Posterior cingulate gyrus (tissue), 11 donors: Measurements from ENCODE around the gene RFWD3.

Experiments used
- DNase-seq, 10 donors: peaks; one replicate each; pipeline versions ENCODE4 v3.0.0 to v3.0.0-alpha.2; 2020 to 2021; ENCODE audit warnings: mixed read lengths in 3 of 10
- intact Hi-C: fragments of 100-400 bp; cut with DNase I; formaldehyde crosslinking; loops from one replicate; pipeline ENCODE4 v1.15.1; 2023

The RFWD3 gene, protein sequence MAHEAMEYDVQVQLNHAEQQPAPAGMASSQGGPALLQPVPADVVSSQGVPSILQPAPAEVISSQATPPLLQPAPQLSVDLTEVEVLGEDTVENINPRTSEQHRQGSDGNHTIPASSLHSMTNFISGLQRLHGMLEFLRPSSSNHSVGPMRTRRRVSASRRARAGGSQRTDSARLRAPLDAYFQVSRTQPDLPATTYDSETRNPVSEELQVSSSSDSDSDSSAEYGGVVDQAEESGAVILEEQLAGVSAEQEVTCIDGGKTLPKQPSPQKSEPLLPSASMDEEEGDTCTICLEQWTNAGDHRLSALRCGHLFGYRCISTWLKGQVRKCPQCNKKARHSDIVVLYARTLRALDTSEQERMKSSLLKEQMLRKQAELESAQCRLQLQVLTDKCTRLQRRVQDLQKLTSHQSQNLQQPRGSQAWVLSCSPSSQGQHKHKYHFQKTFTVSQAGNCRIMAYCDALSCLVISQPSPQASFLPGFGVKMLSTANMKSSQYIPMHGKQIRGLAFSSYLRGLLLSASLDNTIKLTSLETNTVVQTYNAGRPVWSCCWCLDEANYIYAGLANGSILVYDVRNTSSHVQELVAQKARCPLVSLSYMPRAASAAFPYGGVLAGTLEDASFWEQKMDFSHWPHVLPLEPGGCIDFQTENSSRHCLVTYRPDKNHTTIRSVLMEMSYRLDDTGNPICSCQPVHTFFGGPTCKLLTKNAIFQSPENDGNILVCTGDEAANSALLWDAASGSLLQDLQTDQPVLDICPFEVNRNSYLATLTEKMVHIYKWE

DNA sequence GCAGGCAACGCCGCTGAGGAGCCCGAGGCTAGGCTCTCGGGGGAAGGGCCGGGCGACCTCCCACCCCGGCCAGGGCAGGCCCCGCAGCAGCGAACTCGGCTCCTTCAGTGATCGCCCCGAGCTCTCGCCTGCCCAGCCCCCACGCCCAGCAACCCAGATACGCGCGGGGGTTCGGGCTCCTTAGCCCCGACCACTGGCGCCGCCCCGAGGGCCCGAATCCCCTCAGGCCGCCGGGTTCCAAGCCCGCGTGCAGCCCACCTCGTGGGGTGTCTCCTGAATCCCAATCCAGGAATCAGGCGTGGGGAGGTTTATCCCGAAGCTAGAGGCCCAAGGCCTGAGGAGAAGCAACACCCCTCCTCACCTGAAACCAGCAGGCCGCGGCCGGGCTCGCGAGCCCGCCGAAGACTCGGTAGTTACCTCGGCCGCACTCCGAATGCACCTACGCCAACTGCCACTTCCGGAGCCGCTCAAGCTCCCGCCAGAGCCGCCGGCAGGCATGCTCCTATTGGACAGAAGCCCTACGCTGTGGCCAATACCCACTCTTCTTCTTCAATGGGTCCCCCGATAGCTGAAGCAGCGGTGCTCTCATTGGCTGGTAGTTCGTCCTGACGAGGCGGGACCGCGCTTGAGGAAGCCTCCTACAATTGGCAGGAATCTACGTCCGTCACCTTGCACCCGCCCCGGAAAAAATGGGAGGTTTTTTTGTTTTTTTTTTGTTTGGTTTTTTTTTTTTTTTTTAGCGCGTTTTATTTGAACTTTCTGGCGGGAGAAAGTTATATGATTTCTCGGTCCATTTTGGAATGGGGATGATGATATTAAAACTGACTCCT, at the start of gene RFWD3:
Gene RFWD3, minus strand, starts transcription at position 453 of the 830 bp plus-strand sequence. CDS start 5,428 bp downstream, outside the sequence.
- peak; percentile 96 to 100 (median 98) for DNase-seq
- intact Hi-C loops, result no loop called here

DNA sequence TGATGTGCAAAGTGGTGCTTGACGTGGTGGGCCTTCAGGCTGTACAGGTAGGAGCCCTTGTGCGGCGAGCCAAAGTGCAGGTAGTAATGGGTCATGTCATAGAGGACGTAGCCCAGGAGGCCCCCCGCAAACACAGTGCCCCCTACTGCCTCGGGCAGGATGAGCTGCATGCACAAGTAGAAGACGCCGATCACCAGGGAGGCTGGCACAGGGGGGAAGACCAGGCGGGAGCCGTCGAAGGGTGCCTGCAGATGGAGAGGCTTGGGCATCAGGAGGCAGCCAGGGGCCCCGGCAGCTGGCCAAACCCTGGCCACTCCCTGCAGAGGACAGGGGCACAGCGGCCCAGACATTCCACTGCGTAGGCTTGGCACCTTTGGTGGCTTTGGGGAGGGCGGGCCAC, 49.7 kb upstream of the RFWD3 start:
- intact Hi-C loops, result no loop called here
- DNase-seq, result peak in 3 of 10 donors; percentile 51 to 77 (median 70)

DNA sequence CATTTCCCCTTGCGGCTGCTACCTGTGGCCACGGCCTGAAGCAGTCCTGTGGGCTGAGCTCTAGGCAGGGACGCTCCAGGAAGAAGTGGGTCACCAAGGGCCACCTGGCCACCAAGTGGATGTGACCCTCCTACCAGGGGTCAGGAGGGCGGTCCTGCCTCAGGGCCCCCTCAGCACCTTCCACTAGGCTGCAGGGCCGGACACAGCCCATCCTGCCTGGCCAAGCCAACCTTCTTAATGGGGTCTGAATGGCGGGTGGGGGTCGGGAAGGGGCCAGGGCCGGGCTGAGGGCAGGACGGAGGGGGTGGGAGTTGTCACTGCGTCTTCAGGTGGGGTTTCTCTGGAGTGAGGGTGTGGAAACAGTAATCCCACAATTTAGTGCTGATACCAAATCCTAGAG, 47.2 kb upstream of the RFWD3 start:
- intact Hi-C loops, result no loop called here
- DNase-seq, result peak in 2 of 10 donors; percentile 29 to 73

DNA sequence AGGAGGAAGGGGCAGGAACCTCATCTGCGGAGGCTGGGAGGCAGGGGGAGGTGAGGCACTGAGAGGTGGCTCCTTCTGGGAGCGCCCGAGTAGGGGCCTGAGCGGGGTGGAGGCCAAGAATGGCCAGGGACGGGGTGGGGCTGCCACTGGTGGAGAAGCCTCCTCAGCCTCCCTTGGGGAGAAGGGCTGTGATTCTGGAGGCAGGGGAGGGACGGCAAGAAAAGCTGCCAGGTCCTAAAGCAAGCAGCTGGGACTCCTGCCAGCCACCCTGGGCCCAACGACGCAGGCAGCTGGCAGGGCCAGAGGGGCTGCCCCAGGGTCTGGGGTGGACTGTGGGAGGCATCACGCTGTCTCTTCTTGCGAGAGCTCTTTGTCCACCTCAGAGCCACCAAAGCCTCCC, 46.6 kb upstream of the RFWD3 start:
- intact Hi-C loops, result no loop called here
- DNase-seq, result peak in 3 of 10 donors; percentile 51 to 86 (median 66)

DNA sequence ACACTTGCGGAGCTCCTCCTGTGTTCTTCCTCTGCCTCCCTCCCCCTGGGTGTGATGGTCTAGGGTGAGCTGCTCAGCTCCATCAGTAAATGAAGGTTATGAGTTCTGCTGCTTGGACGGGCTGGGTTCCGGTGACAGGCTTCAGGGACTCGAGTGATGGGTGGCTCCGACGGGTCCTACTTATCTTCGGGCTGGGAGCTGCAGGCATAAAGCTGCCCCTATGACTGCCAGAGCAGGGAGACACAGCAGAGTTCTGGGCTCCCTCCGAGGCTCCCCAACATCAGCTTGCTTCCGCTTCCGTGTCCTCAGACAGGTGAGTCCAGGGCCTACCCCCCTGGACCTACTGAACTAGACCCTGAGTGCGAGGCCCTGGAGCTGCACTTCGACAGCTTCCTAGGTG, 45.3 kb upstream of the RFWD3 start:
- peak in 2 of 10 donors; percentile 59 to 65 for DNase-seq
- intact Hi-C loops, result no loop called here

DNA sequence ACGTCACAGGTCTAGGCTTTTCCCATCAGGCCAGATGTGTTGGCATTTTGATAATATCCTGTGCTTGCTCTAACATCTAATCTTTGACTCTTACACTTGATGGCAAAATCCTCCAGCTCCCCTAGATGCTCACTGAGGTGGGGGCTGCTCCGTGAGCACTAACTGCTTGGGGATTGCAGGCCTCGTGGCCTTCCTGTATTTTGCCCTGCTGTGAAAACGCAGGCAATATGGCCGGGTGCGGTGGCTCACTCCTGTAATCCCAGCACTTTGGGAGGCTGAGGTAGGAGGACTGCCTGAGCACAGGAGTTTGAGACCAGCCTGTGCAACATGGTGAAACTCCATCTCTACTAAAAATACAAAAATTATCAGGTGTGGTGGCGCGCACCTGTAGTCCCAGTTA, 43.7 kb upstream of the RFWD3 start:
- intact Hi-C loops, result no loop called here
- peak in 1 of 10 donors; percentile 12 for DNase-seq

DNA sequence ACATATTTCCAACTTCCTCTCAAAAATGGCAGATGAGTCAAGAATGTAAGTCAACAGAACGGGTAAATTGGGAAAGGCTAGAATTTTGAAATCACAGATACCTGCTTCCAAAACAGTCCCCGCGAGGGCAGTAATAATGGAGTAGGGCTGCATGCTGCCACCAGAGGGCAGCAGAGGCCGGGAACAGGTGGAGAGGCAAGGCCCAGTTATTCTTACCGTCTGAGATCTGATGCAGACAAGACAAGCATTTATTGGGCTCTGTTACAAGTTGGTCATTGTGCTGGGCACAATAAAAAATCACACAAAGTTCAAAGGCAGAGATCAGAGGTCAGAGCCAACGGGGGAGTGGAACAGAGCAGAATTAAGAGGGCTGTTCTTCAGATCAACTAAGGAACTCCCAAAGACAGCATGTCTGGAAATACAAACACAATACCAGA, 42.8 kb upstream of the RFWD3 start:
- DNase-seq, result peak; percentile 78 to 98 (median 90)
- intact Hi-C loops, result loop anchor here (1.0 to 10.0 kb wide), 3 partner anchors 104 to 285 kb away; partner anchors contain the start of gene ZNRF1

DNA sequence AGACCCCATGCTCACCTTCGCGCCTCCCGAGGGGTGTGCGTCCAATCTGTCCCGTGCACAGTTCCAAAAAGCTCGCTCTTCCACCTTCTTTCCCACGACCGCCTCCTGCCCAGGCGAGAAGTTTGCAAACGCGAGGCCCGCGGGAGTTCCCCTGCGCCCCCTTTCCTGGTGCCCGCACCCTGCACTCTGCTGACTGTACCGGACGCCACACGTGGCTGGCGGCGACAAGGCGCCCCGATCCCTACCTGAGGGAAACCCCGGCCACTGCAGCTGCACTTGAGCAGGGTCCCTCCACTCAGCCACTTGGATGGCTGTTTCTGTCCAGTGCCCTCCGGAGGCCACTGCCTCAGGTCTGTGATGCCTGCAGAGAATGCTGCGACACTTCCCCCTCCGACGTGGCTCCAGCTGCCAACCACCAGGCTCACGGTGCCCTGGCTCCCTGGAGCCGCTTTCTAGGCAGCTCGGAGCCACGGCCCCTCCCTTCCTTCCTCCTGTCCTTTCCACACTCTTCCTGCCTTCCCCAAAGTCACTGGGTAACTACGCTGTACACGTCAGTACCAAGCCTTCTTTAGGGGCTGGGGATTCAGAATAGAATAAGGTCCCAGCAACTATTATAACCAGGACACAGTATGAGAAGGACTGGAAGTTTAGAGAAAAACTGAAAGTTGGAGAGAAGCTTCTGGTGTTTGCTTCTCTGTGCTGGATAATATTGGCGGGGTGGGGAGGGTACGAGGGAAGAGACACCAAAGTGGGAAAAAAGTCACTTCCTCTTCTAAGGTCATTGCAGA, 34.0 kb upstream of the RFWD3 start, which contains the start of gene MLKL:
Gene MLKL, minus strand, starts transcription at position 425 of the 788 bp plus-strand sequence. CDS start 5,105 bp downstream, outside the sequence.
- intact Hi-C loops, result loop anchor here (10.0 kb wide), 1 partner anchor 294 kb away; the partner anchor contains the start of gene ZNRF1
- DNase-seq, result peak in 1 of 10 donors; percentile 85

DNA sequence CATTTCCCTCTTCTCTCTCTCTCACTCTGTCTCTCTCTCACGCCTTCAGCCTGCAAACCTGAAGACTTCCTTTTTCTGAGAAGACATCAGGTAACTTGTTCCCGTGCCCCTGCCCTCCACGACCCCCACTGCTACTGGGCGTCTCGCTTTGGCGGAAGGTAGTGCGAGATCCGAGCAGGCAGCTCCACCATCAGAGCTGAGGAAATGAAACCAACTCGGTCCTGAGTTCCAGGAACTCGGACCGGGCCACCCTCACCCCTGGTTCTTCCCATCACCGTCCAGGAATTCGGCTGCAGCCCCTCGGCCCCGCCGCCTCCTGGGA, 33.4 kb upstream of the RFWD3 start:
- intact Hi-C loops, result loop anchor here (10.0 kb wide), 1 partner anchor 295 kb away; the partner anchor contains the start of gene ZNRF1
- peak in 1 of 10 donors; percentile 83 for DNase-seq

DNA sequence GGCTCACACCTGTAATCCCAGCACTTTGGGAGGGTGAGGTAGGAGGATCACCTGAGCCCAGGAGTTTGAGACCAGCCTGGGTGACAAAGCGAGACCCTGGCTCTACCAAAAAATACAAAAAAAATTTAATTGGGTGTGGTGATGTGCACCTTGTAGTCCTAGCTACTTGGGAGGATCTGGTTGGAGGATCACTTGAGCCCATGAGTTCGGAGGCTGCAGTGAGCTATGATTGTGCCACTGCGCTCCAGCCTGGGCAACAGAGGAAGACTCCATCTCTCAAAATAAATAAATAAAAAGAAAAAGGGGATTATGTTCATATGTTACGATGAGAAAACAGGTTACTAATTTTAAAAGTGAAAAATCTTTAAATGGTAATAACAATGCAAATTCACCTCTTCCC, 33.0 kb upstream of the RFWD3 start:
- intact Hi-C loops, result loop anchor here (10.0 kb wide), 1 partner anchor 295 kb away; the partner anchor contains the start of gene ZNRF1
- DNase-seq, result peak in 1 of 10 donors; percentile 63

DNA sequence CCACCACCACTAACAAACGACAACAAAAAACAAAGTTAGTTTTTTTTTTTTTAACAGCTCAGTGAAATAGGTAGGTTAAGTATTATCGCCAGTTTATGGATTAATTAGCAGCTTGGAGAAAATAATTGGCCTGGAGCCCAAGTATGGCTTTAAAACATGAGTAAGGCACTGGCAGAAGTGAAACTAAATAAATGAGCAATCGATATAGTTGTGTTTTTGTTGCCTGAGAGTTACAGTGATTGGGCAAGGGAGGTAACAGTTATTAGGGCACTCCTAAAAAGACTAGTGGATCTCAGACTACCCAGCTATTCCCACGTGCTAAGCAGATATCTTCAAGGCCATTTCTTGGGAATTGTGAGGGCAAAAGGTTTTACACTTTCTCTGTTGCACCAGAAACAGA, 31.5 kb upstream of the RFWD3 start:
- DNase-seq, result no peak
- intact Hi-C loops, result no loop called here

DNA sequence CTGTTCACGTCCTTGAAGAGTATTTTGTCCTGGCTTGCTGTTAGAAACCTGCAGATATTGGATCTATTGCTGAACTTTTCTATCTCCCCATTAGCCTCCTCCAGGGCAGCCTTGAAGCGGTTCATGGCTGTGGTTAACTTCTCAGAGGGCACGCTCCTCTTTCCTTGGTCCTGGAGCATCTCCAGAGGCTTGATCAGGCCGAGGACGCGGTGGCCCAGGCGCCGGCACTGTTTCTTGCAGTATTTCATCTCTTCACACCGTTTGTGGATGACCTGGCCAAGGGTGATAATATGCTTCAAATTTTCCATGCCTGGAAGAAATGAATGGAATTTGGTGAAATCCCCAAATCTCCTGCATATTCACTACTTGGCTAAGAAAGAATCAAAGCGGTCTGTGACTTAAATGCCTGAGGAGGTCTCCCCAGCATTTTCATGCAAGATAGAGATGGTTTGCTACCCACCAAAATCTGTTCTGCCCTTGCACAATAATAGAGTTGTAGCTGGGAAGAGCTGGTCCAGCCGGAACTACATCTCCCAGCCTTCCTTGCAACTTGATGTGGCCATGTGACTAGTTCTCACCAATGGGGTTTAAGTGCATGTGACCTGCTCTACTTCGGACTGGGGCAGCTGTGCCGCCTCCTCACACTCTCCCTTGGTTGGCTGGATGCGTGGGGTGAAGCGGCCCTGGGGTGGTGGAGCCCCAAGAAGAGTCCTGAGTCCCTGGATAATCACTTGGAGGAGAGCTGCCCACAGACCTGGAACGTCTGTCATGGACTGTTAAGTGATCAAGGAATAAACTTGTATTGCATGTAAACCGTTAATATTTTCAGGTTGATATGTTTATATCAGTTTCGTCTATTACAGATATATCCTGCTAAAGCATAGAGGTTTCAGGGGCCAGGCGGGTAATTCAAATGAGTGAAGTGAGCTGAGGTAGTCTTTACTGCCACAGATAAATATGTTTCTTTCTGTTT, 29.1 kb upstream of the RFWD3 start:
- intact Hi-C loops, result no loop called here
- peak; percentile 52 to 97 (median 85) for DNase-seq

DNA sequence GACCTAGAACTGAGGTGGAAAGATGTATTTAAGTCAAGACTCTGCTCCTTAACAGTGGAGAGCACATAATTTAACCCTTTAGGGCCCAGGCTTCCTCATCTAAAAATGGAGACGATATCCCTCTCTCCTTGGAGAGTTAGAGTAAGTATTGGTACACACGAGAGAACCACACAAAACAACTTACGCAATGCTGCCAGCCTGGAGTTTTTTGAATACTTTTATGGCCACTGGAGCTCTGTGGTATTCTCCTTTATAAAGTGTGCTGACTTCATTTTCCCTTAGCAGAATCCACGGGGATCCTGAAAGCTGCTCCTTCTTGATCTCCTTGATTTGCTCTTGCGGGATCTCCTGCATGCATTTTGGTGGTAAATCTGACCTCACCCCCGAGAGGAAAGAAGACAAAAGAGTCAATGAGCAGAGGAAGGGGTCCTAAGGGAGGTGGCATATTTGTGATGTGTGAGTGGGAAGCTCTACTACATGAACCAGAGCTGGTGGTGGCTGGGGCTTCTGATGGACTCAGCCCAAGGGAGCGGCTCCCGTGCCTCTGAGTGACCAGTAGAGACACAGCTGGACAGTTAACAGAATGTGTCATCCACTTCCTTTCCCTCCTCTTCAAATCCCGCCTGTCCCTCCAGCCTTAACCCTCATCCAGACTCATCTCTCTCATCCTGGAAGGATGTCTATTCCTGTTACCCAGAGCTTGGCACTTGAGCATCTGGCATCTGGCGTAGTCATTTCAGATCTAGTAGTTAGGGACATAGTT, 24.6 kb upstream of the RFWD3 start:
- intact Hi-C loops, result no loop called here
- peak in 1 of 10 donors; percentile 73 for DNase-seq

DNA sequence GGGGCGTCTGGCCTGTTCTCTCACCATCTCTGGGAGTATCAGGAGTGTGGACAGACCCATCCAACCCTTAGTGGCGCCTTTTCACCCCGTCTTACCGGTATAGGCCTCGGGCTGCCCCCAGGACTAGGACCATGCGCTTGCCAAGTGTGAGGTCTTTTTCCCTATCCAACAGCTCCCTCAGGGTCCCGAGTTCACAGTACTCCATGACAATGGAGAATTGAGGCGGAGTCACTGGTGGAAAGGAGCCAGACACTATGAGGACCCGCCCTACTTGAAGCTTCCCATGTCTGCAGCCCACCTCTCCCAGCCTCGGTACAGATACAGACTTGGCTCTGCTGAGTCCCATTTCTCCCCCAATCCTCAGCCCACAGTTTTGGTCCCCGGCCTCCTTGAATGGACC, 15.9 kb upstream of the RFWD3 start:
- intact Hi-C loops, result no loop called here

DNA sequence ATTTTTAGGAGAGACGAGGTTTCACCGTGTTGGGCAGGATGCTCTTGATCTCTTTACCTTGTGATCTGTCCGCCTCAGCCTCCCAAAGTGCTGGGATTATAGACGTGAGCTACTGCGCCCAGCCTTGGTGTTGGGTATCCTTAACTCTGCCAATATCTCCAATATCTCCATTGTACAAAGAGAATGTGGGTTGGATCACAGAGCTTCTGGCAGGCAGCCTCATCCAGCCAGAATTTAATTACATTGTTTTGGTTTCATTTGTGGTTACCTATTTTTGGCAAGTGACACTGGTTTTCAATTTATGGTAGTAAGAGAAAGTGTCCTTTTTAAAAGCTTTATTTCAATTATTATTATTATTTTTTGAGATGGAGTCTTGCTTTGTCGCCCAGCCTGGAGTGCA, 14.0 kb upstream of the RFWD3 start:
- intact Hi-C loops, result no loop called here
- peak in 1 of 10 donors; percentile 2 for DNase-seq

More for the DNA sequence above, 15.9 kb upstream of the RFWD3 start:
- DNase-seq, result peak in 1 of 10 donors; percentile 37

DNA sequence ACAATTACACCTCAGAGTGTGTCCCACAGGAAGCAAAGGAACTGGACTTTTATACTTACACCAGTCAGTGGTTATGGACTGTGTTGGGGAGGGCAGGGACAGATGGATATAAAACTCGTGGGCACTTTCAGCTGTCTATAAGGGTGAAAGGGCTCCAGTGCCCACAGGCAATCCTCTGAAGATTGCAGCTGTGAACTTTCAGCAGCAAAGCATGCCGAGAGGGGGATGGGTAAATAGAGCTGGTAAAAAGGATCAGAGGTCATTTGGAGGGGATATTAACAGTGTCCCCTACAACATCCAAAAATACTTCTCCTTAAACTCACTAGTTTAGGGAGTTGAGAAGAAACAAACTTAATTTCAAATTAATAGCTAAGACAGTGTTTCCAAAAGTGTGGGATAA, 13.3 kb upstream of the RFWD3 start:
- intact Hi-C loops, result no loop called here
- peak in 1 of 10 donors; percentile 12 for DNase-seq

DNA sequence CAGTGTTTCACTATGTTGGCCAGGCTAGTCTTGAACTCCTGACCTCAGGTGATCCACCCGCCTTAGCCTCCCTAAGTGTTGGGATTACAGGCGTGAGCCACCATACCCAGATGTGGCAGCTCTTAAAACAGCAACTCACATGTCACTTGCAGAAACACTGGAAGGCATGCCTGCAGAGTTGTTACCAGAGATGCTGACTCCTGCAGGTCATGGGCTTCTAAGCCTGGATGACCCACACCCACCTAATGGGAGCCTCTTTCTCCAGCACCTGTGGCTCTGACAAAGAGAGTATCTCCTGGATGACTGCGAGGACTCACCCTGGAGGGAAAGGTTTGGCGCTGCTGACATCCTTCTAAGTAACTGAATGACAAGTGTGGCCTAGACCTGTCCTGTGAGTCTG, 11.2 kb upstream of the RFWD3 start:
- intact Hi-C loops, result no loop called here
- DNase-seq, result peak in 1 of 10 donors; percentile 26
